GM06990 (cell line): ENCODE results near the gene EVA1C.
"Not testable (repeated sequence)": the region's sequence is repeated elsewhere in the genome, so short reads cannot be mapped to it uniquely, and the experiment has no call there.

Experiments
- DNase-seq: peaks from one replicate; pipeline ENCODE4 v3.0.0-alpha.2; 2011; ENCODE audit not compliant: insufficient read length; ENCODE audit errors: extremely low read depth
- H3K27me3 ChIP-seq: replicated peaks from 2 replicates; pipeline ENCODE4 v1.6.0; 2011; ENCODE audit warnings: low read length; ENCODE audit not compliant: control insufficient read depth, insufficient read depth
- H3K36me3 ChIP-seq: 2 replicates; pipeline ENCODE4 v1.5.1; 2011; ENCODE audit warnings: low read length; ENCODE audit not compliant: control insufficient read depth, insufficient read depth
- H3K4me3 ChIP-seq: replicated peaks from 2 replicates; pipeline ENCODE4 v1.5.1; 2011; ENCODE audit warnings: low read depth, mild to moderate bottlenecking, control low read depth, low read length
- CTCF ChIP-seq: IDR thresholded peaks from 2 replicates; pipeline ENCODE4 v1.5.1; 2011; ENCODE audit warnings: low read length, control low read depth, mild to moderate bottlenecking, inconsistent platforms; ENCODE audit not compliant: insufficient read depth, poor library complexity, severe bottlenecking

The EVA1C gene

GRCh38 chr21:32508558-32508957 is 96.1 kb downstream of the EVA1C start:
- DNase-seq, result no peak
- Histone ChIP-seq H3K27me3 (no peaks in the 10 kb centered on the region), H3K36me3 (no peaks in the 10 kb centered on the region), H3K4me3 (no peak overlapping the region)
- no peak for TF ChIP-seq CTCF

GRCh38 chr21:32508975-32509374 is 96.5 kb downstream of the EVA1C start:
- DNase-seq, H3K4me3 ChIP-seq, H3K36me3 ChIP-seq, H3K27me3 ChIP-seq: not testable (repeated sequence)

GRCh38 chr21:32514275-32515055 is 102.0 kb downstream of the EVA1C start:
- DNase-seq, result no peak
- TF ChIP-seq CTCF, result no peak
- Histone ChIP-seq H3K4me3 (no peak overlapping the region), H3K36me3 (no peaks in the 10 kb centered on the region), H3K27me3 (no peaks in the 10 kb centered on the region)

- no peaks in the 10 kb centered on the region for H3K36me3 ChIP-seq
- no peak for TF ChIP-seq CTCF
- no peak for DNase-seq
Observed at GRCh38 chr21:32515874-32516273, 103.4 kb downstream of the EVA1C start.

GRCh38 chr21:32516756-32517649 is 104.5 kb downstream of the EVA1C start:
- H3K36me3 ChIP-seq, result no peaks in the 10 kb centered on the region
- no peak for TF ChIP-seq CTCF
- H3K4me3 ChIP-seq, result no peak overlapping the region
- no peak for DNase-seq
- no peaks in the 10 kb centered on the region for H3K27me3 ChIP-seq

More at GRCh38 chr21:32515874-32516273, 103.4 kb downstream of the EVA1C start:
- Histone ChIP-seq H3K4me3 (no peak overlapping the region), H3K27me3 (no peaks in the 10 kb centered on the region)
